IMR-90 (cell line): Measurements from ENCODE around the gene ZNF521. TPM values are rescaled to one million over a fixed set of nuclear protein-coding genes. Genes with fewer than 3 reads are reported as not detected.

Source experiments
- ATAC-seq: fragments of 200-7000 bp; cut with Tn5 transposase; 2 replicates; pipeline ENCODE4 v1.9.1; 2020; ENCODE audit warnings: low read depth, mild to moderate bottlenecking, moderate library complexity
- BruUV-seq: library from RNA; stranded (reverse); fragments of 400-500 nt; replicated peaks from 2 replicates; lab custom pipeline; 2021; lab: Mats Ljungman, UMichigan
- CTCF ChIA-PET: fragments of 300-600 bp; formaldehyde crosslinking; extraction: SDS; loops from one replicate; lab custom pipeline; 2021; ENCODE audit warnings: antibody characterized with exemption; lab: Yijun Ruan, JAX
- POLR2A ChIA-PET: fragments of 300-600 bp; sonication (Branson Sonifier 250); formaldehyde crosslinking; loops from one replicate; lab custom pipeline; 2022; ENCODE audit warnings: antibody characterized with exemption; ENCODE audit not compliant: unreplicated experiment; lab: Charles Lee
- DNase-seq: peaks from one replicate; pipeline ENCODE4 v3.0.0; 2013
- H2AFZ ChIP-seq: replicated peaks from 2 replicates; pipeline ENCODE3; 2013; ENCODE audit warnings: low read length, mild to moderate bottlenecking; ENCODE audit not compliant: poor library complexity
- H2AK5ac ChIP-seq: 2 replicates; pipeline ENCODE4 v1.6.1; 2013; ENCODE audit warnings: low read depth, low read length, inconsistent platforms
- H2AK9ac ChIP-seq: replicated peaks from 2 replicates; pipeline ENCODE3; 2013; ENCODE audit warnings: mild to moderate bottlenecking, low read depth, low read length, moderate library complexity; ENCODE audit not compliant: poor library complexity
- H2BK120ac ChIP-seq: 2 replicates; pipeline ENCODE4 v1.6.1; 2013; ENCODE audit warnings: low read depth, low read length, inconsistent platforms
- H2BK15ac ChIP-seq: 3 replicates; pipeline ENCODE4 v1.6.1; 2013; ENCODE audit warnings: low read depth, low read length, inconsistent platforms
- H2BK20ac ChIP-seq: 2 replicates; pipeline ENCODE4 v1.6.1; 2013; ENCODE audit warnings: low read depth, mild to moderate bottlenecking, inconsistent platforms, low read length, moderate library complexity
- H2BK5ac ChIP-seq: 2 replicates; pipeline ENCODE4 v1.6.1; 2013; ENCODE audit warnings: mild to moderate bottlenecking, low read depth, low read length, inconsistent platforms; ENCODE audit not compliant: poor library complexity, severe bottlenecking
- H3K14ac ChIP-seq: replicated peaks from 2 replicates; pipeline ENCODE4 v1.6.1; 2013; ENCODE audit warnings: low read depth, low read length, inconsistent platforms
- H3K18ac ChIP-seq: 2 replicates; pipeline ENCODE4 v1.6.1; 2013; ENCODE audit warnings: low read depth, low read length, control low read depth
- H3K23ac ChIP-seq: 2 replicates; pipeline ENCODE4 v1.6.1; 2013; ENCODE audit warnings: low read depth, low read length, inconsistent platforms
- H3K27ac ChIP-seq: 2 replicates; pipeline ENCODE4 v1.5.1; 2013; ENCODE audit warnings: mild to moderate bottlenecking, control low read depth, low read length; ENCODE audit not compliant: insufficient read depth
- H3K27me3 ChIP-seq: 2 replicates; pipeline ENCODE4 v1.6.1; 2013; ENCODE audit warnings: low read length; ENCODE audit not compliant: control insufficient read depth, insufficient read depth
- H3K36me3 ChIP-seq: 2 replicates; pipeline ENCODE4 v1.6.1; 2013; ENCODE audit warnings: low read length, mixed read lengths; ENCODE audit not compliant: control insufficient read depth, insufficient read depth
- H3K4ac ChIP-seq: 2 replicates; pipeline ENCODE4 v1.6.1; 2013; ENCODE audit warnings: low read depth, low read length, inconsistent platforms
- H3K4me1 ChIP-seq: 2 replicates; pipeline ENCODE4 v1.6.1; 2013; ENCODE audit warnings: low read length, mixed read lengths; ENCODE audit not compliant: control insufficient read depth, insufficient read depth
- H3K4me2 ChIP-seq: 2 replicates; pipeline ENCODE4 v1.6.1; 2013; ENCODE audit warnings: low read depth, mild to moderate bottlenecking, control low read depth, low read length, moderate library complexity
- H3K4me3 ChIP-seq: 2 replicates; pipeline ENCODE4 v1.5.1; 2013; ENCODE audit warnings: low read depth, mild to moderate bottlenecking, control low read depth, low read length, moderate library complexity; ENCODE audit not compliant: insufficient read depth
- H3K56ac ChIP-seq: 2 replicates; pipeline ENCODE4 v1.6.1; 2013; ENCODE audit warnings: low read length, inconsistent platforms; ENCODE audit not compliant: insufficient read depth; ENCODE audit errors: extremely low read depth
- H3K79me1 ChIP-seq, 2 experiments: 2 replicates each; pipeline ENCODE4 v1.6.1; 2013; ENCODE audit warnings: low read length in 2 of 2, inconsistent platforms in 1 of 2, low read depth in 1 of 2
- H3K9ac ChIP-seq: 2 replicates; pipeline ENCODE4 v1.6.1; 2013; ENCODE audit warnings: low read depth, low read length, control low read depth
- H3K9me1 ChIP-seq: 2 replicates; pipeline ENCODE4 v1.6.1; 2013; ENCODE audit warnings: low read length, inconsistent platforms; ENCODE audit not compliant: insufficient read depth
- H3K9me3 ChIP-seq: 2 replicates; pipeline ENCODE4 v1.6.1; 2013; ENCODE audit warnings: low read length; ENCODE audit not compliant: control insufficient read depth, insufficient read depth
- H4K20me1 ChIP-seq: 2 replicates; pipeline ENCODE4 v1.6.1; 2013; ENCODE audit warnings: low read length, inconsistent platforms; ENCODE audit not compliant: insufficient read depth
- H4K5ac ChIP-seq: 2 replicates; pipeline ENCODE4 v1.6.1; 2013; ENCODE audit warnings: mild to moderate bottlenecking, low read depth, low read length, control low read depth
- H4K8ac ChIP-seq, 2 experiments: 2 replicates each; pipeline ENCODE4 v1.6.1; 2013; ENCODE audit warnings: low read depth in 2 of 2, low read length in 2 of 2, control low read depth in 1 of 2, inconsistent platforms in 1 of 2
- H4K91ac ChIP-seq: 2 replicates; pipeline ENCODE4 v1.6.1; 2013; ENCODE audit warnings: low read depth, low read length, inconsistent platforms; ENCODE audit not compliant: insufficient read depth
- BHLHE40 ChIP-seq: fragments of 150-350 bp; IDR thresholded peaks from 2 replicates; pipeline ENCODE4 v1.6.1; 2016; ENCODE audit warnings: mild to moderate bottlenecking, low read depth, low read length
- CHD1 ChIP-seq: IDR thresholded peaks from 2 replicates; pipeline ENCODE4 v1.6.1; 2012; ENCODE audit warnings: low read depth, low read length, improper control_type of control experiment
- FOS ChIP-seq: fragments of 150-350 bp; IDR thresholded peaks from 2 replicates; pipeline ENCODE4 v1.6.1; 2016; ENCODE audit warnings: low read depth, low read length
- MAFK ChIP-seq: IDR thresholded peaks from 2 replicates; pipeline ENCODE4 v1.6.1; 2012; ENCODE audit warnings: low read depth, low read length, improper control_type of control experiment
- MXI1 ChIP-seq: IDR thresholded peaks from 2 replicates; pipeline ENCODE4 v1.6.1; 2012; ENCODE audit warnings: low read depth, mild to moderate bottlenecking, low read length, moderate library complexity, borderline replicate concordance
- RFX5 ChIP-seq: IDR thresholded peaks from 2 replicates; pipeline ENCODE4 v1.8.0; 2012; ENCODE audit warnings: low read depth, mild to moderate bottlenecking, low read length, moderate library complexity
- WGBS, 2 experiments: methylation state at CpG; one replicate each; pipeline versions ENCODE4 v1.1.5 to v1.1.7; 2013; ENCODE audit warnings: missing lambda C conversion rate in 2 of 2; ENCODE audit not compliant: insufficient read length in 1 of 2; ENCODE audit errors: extremely low coverage in 2 of 2; 5-methylcytosine and 5-hydroxymethylcytosine counted together
- dilution Hi-C: fragments of 300-500 bp; cut with HindIII; formaldehyde crosslinking; loops from one replicate; pipeline ENCODE4 v1.14.3; 2018; ENCODE audit warnings: low sequenced_read_pairs; ENCODE audit not compliant: unreplicated experiment
- in situ Hi-C: fragments of 300-500 bp; cut with MboI; formaldehyde crosslinking; loops from 3 replicates; pipeline ENCODE4 v1.14.3; 2019; ENCODE audit warnings: low sequenced_read_pairs, inconsistent platforms, mixed read lengths
- intact Hi-C: fragments of 100-400 bp; cut with micrococcal nuclease; formaldehyde crosslinking; loops from 2 replicates; pipeline ENCODE4 v1.10.0; 2022
- polyA plus RNA-seq, 3 experiments: library from polyadenylated mRNA; depleted of rRNA; stranded (reverse); fragments of >200 nt; gene quantifications; 2 replicates each; pipeline ENCODE4 v1.2.3, GENCODE V29; 2012; ENCODE audit warnings: low replicate concordance in 1 of 3
- total RNA-seq: library from RNA; depleted of rRNA; stranded (reverse); fragments of >200 nt; gene quantifications from 2 replicates; pipeline ENCODE4 v1.2.3, GENCODE V29; 2012

The ZNF521 gene
- total and polyA plus RNA-seq, 2 of the 4 experiments (the other 2 are of a cell fraction), result 21.5 to 59.3 TPM

DNA sequence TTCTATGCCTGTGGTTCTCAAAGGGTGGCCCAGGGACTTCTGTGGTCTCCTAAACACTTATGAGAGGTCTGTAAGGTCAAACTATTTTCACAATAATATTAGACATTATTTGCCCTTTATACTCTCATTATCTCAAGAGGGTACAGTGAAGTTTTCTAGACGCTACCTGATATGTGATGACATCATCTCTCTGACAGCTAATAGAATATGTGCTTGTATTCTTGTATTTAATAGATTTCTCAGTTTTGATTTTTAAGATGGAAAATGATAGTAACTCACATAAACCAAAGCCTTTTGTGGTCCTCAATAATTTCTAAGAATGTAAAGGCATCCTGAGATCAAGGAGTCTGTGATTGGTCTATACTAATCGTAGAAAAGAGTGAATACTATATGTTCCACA is 265.1 kb downstream of the ZNF521 start:
- no peak overlapping the region for H2AFZ ChIP-seq
- no peaks in the 10 kb centered on the region for H3K79me1 ChIP-seq
- H3K4me3 ChIP-seq, result no peak overlapping the region
- in situ Hi-C loops (no loop called here), intact Hi-C loops (no loop called here), dilution Hi-C loops (no loop called here)
- H2BK5ac ChIP-seq, result no peak overlapping the region
- H3K18ac ChIP-seq, result no peak overlapping the region
- no peak overlapping the region for H3K4ac ChIP-seq
- no peak overlapping the region for H3K56ac ChIP-seq
- H3K9me3 ChIP-seq, result no peaks in the 10 kb centered on the region
- no peak overlapping the region for H2AK5ac ChIP-seq
- no peak overlapping the region for H3K14ac ChIP-seq
- ATAC-seq (no peak), DNase-seq (no peak)
- CTCF ChIA-PET, result no interaction called here
- no peak overlapping the region for H4K5ac ChIP-seq
- H3K4me1 ChIP-seq, result no peaks in the 10 kb centered on the region
- no TSS peak for BruUV-seq
- peaks cover 3% of the 10 kb centered on the region; the same call in 1 of the 2 replicates for H3K9me1 ChIP-seq
- no peak overlapping the region for H2AK9ac ChIP-seq
- no peak overlapping the region for H3K9ac ChIP-seq
- no peak overlapping the region for H3K27ac ChIP-seq
- POLR2A ChIA-PET, result no interaction called here
- peaks cover 16% of the 10 kb centered on the region for H3K36me3 ChIP-seq
- WGBS, 2 experiments, result no CpG with 5 or more reads among the region's 2 CpGs
- no peaks in the 10 kb centered on the region for H3K27me3 ChIP-seq
- H3K4me2 ChIP-seq, result no peak overlapping the region
- no peak for TF ChIP-seq CHD1
- no peak for TF ChIP-seq MAFK
- TF ChIP-seq BHLHE40, result no peak
- TF ChIP-seq RFX5, result no peak
- no peak for TF ChIP-seq MXI1
- no peak for TF ChIP-seq FOS
- H2BK20ac ChIP-seq, result no peak overlapping the region
- H2BK120ac ChIP-seq, result no peak overlapping the region
- no peak overlapping the region for H4K8ac ChIP-seq
- H4K20me1 ChIP-seq, result no peaks in the 10 kb centered on the region
- H3K23ac ChIP-seq, result no peak overlapping the region
- H4K91ac ChIP-seq, result no peak overlapping the region
- H2BK15ac ChIP-seq, result no peak overlapping the region
